Trophoblast cell (in vitro differentiated cells and primary cell): ENCODE measurements around the gene HES4.
A peak's percentile ranks its signal among the peaks of the same experiment; 100 is the strongest.

Experiments
- DNase-seq, 2 donors: peaks; one replicate each; pipeline ENCODE4 v3.0.0-alpha.2; 2016
- H2AFZ ChIP-seq: 2 replicates; pipeline ENCODE4 v1.6.1; 2013; ENCODE audit warnings: low read length, moderate library complexity, mild to moderate bottlenecking; ENCODE audit not compliant: insufficient read depth, poor library complexity
- H2AK5ac ChIP-seq: 2 replicates; pipeline ENCODE4 v1.6.1; 2013; ENCODE audit warnings: mild to moderate bottlenecking, low read length
- H2BK120ac ChIP-seq: 2 replicates; pipeline ENCODE4 v1.6.1; 2013; ENCODE audit warnings: low read length, mild to moderate bottlenecking, moderate library complexity; ENCODE audit not compliant: insufficient read depth, poor library complexity
- H2BK12ac ChIP-seq: 2 replicates; pipeline ENCODE4 v1.6.1; 2013; ENCODE audit warnings: mild to moderate bottlenecking, low read length, moderate library complexity
- H2BK5ac ChIP-seq: 2 replicates; pipeline ENCODE4 v1.6.1; 2013; ENCODE audit warnings: low read length, low read depth, moderate library complexity, mild to moderate bottlenecking; ENCODE audit not compliant: poor library complexity
- H3K14ac ChIP-seq: 2 replicates; pipeline ENCODE4 v1.6.1; 2013; ENCODE audit warnings: mild to moderate bottlenecking, low read length
- H3K18ac ChIP-seq: 2 replicates; pipeline ENCODE4 v1.6.1; 2013; ENCODE audit warnings: mild to moderate bottlenecking, low read length
- H3K23ac ChIP-seq: 2 replicates; pipeline ENCODE4 v1.6.1; 2013; ENCODE audit warnings: low read length
- H3K27ac ChIP-seq: 2 replicates; pipeline ENCODE4 v1.5.1; 2013; ENCODE audit warnings: low read depth, mild to moderate bottlenecking, inconsistent platforms, low read length, moderate library complexity
- H3K27me3 ChIP-seq: 2 replicates; pipeline ENCODE4 v1.6.1; 2013; ENCODE audit warnings: inconsistent platforms, mild to moderate bottlenecking, low read length, moderate library complexity; ENCODE audit not compliant: insufficient read depth
- H3K36me3 ChIP-seq, 2 experiments: 1 replicate in 1 of 2; 2 replicates in 1 of 2; pipeline ENCODE4 v1.6.1; 2013; ENCODE audit warnings: low read length in 2 of 2, mild to moderate bottlenecking in 2 of 2, moderate library complexity in 1 of 2; ENCODE audit not compliant: insufficient read depth in 2 of 2, control insufficient read depth in 1 of 2
- H3K4ac ChIP-seq: 2 replicates; pipeline ENCODE4 v1.6.1; 2013; ENCODE audit warnings: low read depth, mild to moderate bottlenecking, low read length, moderate library complexity
- H3K4me1 ChIP-seq, 2 experiments: 1 replicate in 1 of 2; 2 replicates in 1 of 2; pipeline ENCODE4 v1.6.1; 2013; ENCODE audit warnings: low read length in 2 of 2, mild to moderate bottlenecking in 2 of 2, moderate library complexity in 1 of 2; ENCODE audit not compliant: insufficient read depth in 2 of 2, control insufficient read depth in 1 of 2
- H3K4me2 ChIP-seq: 2 replicates; pipeline ENCODE4 v1.6.1; 2013; ENCODE audit warnings: inconsistent platforms, mild to moderate bottlenecking, low read length, moderate library complexity
- H3K4me3 ChIP-seq: 2 replicates; pipeline ENCODE4 v1.5.1; 2013; ENCODE audit warnings: mild to moderate bottlenecking, low read depth, low read length, inconsistent platforms
- H3K79me1 ChIP-seq: one replicate; pipeline ENCODE4 v1.6.1; 2013; ENCODE audit warnings: low read length
- H3K79me2 ChIP-seq: 2 replicates; pipeline ENCODE4 v1.6.1; 2013; ENCODE audit warnings: low read length, mild to moderate bottlenecking; ENCODE audit not compliant: control insufficient read depth, insufficient read depth, poor library complexity
- H3K9ac ChIP-seq: 2 replicates; pipeline ENCODE4 v1.6.1; 2013; ENCODE audit warnings: mild to moderate bottlenecking, low read length
- H3K9me3 ChIP-seq: 2 replicates; pipeline ENCODE4 v1.6.1; 2013; ENCODE audit warnings: low read depth, mild to moderate bottlenecking, control low read depth, inconsistent platforms, low read length; ENCODE audit not compliant: insufficient read depth
- H4K12ac ChIP-seq: 2 replicates; pipeline ENCODE4 v1.6.1; 2013; ENCODE audit warnings: low read depth, mild to moderate bottlenecking, low read length, moderate library complexity
- H4K8ac ChIP-seq: 2 replicates; pipeline ENCODE4 v1.6.1; 2013; ENCODE audit warnings: low read depth, mild to moderate bottlenecking, low read length, moderate library complexity
- H4K91ac ChIP-seq: one replicate; pipeline ENCODE4 v1.6.1; 2013; ENCODE audit warnings: low read depth, mild to moderate bottlenecking, low read length, moderate library complexity
- WGBS: extraction: QIAGEN DNeasy Blood & Tissue Kit; methylation state at CpG from one replicate; pipeline ENCODE4 v1.1.7; 2013; ENCODE audit warnings: missing lambda C conversion rate; ENCODE audit not compliant: insufficient read length, insufficient coverage; ENCODE audit errors: extremely low coverage; 5-methylcytosine and 5-hydroxymethylcytosine counted together

Gene HES4

DNA sequence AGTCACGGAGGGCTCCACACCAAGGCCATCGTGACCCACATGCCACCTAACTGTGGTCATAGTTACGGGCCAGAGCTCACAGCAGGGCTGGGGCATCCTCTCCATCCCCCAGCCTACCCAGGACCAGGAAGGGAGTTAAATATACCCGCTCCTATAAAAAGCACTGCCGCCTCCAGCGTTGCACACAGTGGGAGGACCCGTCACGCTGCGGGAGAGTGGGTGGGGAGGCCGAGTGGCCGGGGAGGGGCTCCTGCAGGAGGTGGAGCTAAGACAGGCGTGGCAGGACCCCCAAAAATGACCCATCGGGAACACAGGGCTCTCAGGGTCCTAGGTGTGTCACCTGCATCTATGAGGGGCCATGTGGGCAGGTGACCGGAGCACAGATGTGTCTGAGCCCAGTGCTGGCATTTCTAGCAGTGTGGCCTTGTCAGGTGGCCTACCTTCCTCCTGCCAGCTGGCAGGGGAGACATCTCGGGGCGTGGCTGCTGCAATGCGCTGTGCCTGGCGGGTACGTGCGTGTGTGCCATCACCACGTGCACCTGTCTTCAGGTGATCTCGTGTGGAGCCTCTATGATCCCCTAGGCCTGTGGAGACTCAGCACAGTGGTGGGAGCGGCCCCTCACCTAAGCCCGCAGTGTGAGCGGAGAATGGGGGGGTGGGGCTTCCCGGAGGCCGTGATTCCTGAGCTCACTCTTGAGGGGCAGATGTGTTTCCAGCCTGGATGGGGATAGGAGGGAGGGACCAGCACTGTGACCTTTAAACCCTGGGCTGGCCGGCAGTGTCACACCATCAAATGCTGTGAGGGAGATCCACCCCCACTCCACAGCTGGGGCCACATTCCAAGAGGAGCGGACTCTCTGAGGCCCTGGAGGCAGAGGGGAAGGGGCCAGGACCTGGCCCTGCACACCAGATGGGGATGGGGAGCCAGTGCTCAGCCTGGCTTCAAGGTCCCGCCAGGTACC, 37.8 kb upstream of the HES4 start:
- no peak overlapping the region for H3K4me2 ChIP-seq
- no peak overlapping the region for H2AFZ ChIP-seq
- H3K18ac ChIP-seq: no peak overlapping the region
- H2BK5ac ChIP-seq: no peak overlapping the region
- H3K79me2 ChIP-seq: peaks cover 2% of the 10 kb centered on the region
- H3K14ac ChIP-seq: no peak overlapping the region
- peaks cover 2% of the 10 kb centered on the region for H3K79me1 ChIP-seq
- WGBS: no CpG with 5 or more reads among the region's 30 CpGs
- no peak overlapping the region for H2AK5ac ChIP-seq
- no peak overlapping the region for H3K23ac ChIP-seq
- H4K91ac ChIP-seq: no peak overlapping the region
- peaks cover 6% of the 10 kb centered on the region for H3K27me3 ChIP-seq
- no peak overlapping the region for H3K27ac ChIP-seq
- no peak overlapping the region for H2BK12ac ChIP-seq
- H3K9me3 ChIP-seq: peaks cover 2% of the 10 kb centered on the region
- H3K4me3 ChIP-seq: no peak overlapping the region
- no peak overlapping the region for H4K8ac ChIP-seq
- no peak overlapping the region for H4K12ac ChIP-seq
- peaks cover 17 to 22% of the 10 kb centered on the region in 2 experiments for H3K4me1 ChIP-seq
- H3K36me3 ChIP-seq: peaks cover 40 to 44% of the 10 kb centered on the region in 2 experiments
- no peak overlapping the region for H2BK120ac ChIP-seq
- no peak overlapping the region for H3K4ac ChIP-seq
- DNase-seq: no peak
- no peak overlapping the region for H3K9ac ChIP-seq

DNA sequence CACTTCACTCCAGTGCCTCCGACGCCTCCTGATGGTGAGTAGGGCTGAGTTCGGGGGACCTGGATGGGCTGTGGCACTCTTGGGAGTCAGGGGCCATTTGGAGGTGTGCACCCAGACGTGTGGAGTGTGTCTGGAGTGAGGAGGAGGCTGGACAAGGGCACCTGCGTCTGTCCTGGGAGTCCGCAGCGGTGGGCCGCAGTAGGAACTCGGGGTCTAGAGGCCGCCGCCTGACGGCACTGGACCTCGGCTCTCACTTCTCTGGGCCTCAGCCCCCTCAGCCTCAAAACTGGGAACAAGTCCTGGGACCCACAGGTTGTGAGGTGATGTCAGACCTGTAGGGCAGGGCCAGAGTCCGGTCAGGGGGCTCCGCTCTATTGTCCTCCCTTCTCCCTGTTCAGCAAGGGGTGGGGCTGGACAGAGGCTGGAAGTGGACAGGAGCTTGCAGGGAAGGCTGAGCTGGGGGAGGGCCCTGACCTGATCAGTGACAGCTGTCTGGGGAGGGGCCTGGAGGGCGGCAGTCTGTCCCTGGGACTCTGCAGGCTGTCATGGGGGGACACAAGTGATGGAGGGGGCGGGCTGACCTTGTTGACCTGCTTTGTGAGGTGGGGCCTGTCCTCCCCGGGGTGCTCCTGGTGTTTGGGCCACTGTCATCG, 35.5 kb upstream of the HES4 start:
- no peak overlapping the region for H3K4me2 ChIP-seq
- no peak for DNase-seq
- WGBS: no CpG with 5 or more reads among the region's 19 CpGs
- no peak overlapping the region for H3K4ac ChIP-seq
- no peak overlapping the region for H3K27ac ChIP-seq
- H4K91ac ChIP-seq: no peak overlapping the region
- peaks cover 6% of the 10 kb centered on the region for H3K9me3 ChIP-seq
- H3K4me3 ChIP-seq: no peak overlapping the region
- H4K8ac ChIP-seq: no peak overlapping the region
- H2BK5ac ChIP-seq: no peak overlapping the region
- H2AFZ ChIP-seq: no peak overlapping the region
- no peak overlapping the region for H2AK5ac ChIP-seq
- H3K9ac ChIP-seq: no peak overlapping the region
- H3K23ac ChIP-seq: no peak overlapping the region
- H3K4me1 ChIP-seq: peaks cover 17 to 21% of the 10 kb centered on the region in 2 experiments
- peaks cover 6% of the 10 kb centered on the region for H3K27me3 ChIP-seq
- H3K36me3 ChIP-seq: peaks cover 28 to 31% of the 10 kb centered on the region in 2 experiments
- peaks cover 2% of the 10 kb centered on the region for H3K79me1 ChIP-seq
- H2BK12ac ChIP-seq: no peak overlapping the region
- no peak overlapping the region for H3K14ac ChIP-seq
- no peak overlapping the region for H4K12ac ChIP-seq
- H2BK120ac ChIP-seq: no peak overlapping the region
- peaks cover 2% of the 10 kb centered on the region for H3K79me2 ChIP-seq
- H3K18ac ChIP-seq: no peak overlapping the region

DNA sequence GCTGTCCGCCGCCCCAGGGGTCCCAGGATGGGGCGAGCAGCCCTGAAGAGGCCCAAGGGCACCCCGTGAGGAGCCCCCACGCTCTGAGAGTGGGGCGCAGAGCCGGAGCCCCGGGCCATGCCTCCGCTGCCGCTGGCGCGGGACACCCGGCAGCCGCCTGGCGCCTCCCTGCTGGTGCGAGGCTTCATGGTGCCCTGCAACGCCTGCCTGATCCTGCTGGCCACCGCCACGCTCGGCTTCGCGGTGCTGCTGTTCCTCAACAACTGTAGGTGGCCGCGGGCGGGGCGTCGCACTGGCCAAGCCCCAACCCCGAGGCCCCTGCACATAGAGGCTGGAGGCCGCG, 34.5 kb upstream of the HES4 start:
- H3K4me2 ChIP-seq: peak overlapping the region; percentile 76
- H3K79me1 ChIP-seq: peaks cover 2% of the 10 kb centered on the region
- no peak overlapping the region for H4K8ac ChIP-seq
- H3K36me3 ChIP-seq: peaks cover 28 to 31% of the 10 kb centered on the region in 2 experiments
- H3K27me3 ChIP-seq: peaks cover 6% of the 10 kb centered on the region
- peaks cover 9% of the 10 kb centered on the region for H3K9me3 ChIP-seq
- no peak overlapping the region for H3K4ac ChIP-seq
- no peak overlapping the region for H2BK12ac ChIP-seq
- no peak overlapping the region for H3K23ac ChIP-seq
- no peak overlapping the region for H2AK5ac ChIP-seq
- H3K14ac ChIP-seq: no peak overlapping the region
- no peak overlapping the region for H4K91ac ChIP-seq
- no peak overlapping the region for H2AFZ ChIP-seq
- H3K4me3 ChIP-seq: no peak overlapping the region
- peaks cover 8 to 12% of the 10 kb centered on the region in 2 experiments for H3K4me1 ChIP-seq
- H4K12ac ChIP-seq: no peak overlapping the region
- H3K79me2 ChIP-seq: peaks cover 2% of the 10 kb centered on the region
- no peak overlapping the region for H3K18ac ChIP-seq
- no peak overlapping the region for H2BK5ac ChIP-seq
- H3K9ac ChIP-seq: no peak overlapping the region
- WGBS: no CpG with 5 or more reads among the region's 30 CpGs
- H3K27ac ChIP-seq: no peak overlapping the region
- H2BK120ac ChIP-seq: no peak overlapping the region
- no peak for DNase-seq

DNA sequence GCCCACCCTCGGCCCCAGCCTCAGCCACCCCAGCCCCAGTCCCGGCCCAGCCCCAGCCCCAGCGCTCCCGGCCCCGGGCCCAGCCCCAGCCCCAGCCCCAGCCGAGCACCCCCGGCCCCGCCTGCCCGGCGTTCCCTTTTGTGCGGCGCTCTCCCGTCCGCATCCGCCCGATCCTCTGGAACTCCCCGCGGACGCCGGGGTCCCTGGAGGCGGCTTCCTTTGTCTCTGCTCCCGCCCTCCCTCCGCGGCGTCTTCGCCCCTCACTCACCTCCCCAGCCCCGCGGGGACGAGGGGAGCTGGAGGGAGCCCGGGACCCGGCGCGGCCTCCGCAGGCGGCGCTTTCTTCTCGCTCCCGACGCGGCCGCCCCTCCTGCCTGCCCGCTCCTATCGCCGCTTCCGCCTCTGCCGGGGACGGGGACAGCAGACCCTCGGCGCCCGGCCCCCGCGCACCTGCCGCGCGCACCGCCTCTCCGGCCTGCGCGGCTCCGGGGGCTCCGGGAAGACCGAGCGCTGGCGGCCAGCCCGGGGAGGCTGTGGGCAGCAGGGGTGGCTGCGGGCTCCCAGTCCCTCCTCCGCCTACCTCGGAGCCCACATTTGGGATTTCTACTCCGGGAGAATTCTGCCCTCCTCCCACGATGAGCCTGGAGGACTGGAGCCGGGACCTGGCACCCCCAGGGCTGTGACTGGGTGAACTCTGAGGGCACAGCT, 34.0 kb upstream of the HES4 start:
- Histone ChIP-seq H3K4me2 (peak overlapping the region; percentile 76), H3K9me3 (peaks cover 10% of the 10 kb centered on the region), H3K36me3 (peaks cover 28 to 31% of the 10 kb centered on the region in 2 experiments), H3K14ac (peak overlapping the region; percentile 32), H3K18ac (no peak overlapping the region), H2BK12ac (no peak overlapping the region), H3K79me1 (peaks cover 2% of the 10 kb centered on the region), H3K4me1 (peaks cover 8 to 11% of the 10 kb centered on the region in 2 experiments), H4K91ac (no peak overlapping the region), H2BK120ac (no peak overlapping the region), H2BK5ac (no peak overlapping the region), H3K4ac (peak overlapping the region; percentile 33), H2AFZ (no peak overlapping the region), H4K8ac (peak overlapping the region; percentile 23), H2AK5ac (no peak overlapping the region), H3K27me3 (peaks cover 6% of the 10 kb centered on the region), H4K12ac (peak overlapping the region; percentile 55), H3K79me2 (peaks cover 2% of the 10 kb centered on the region), H3K23ac (no peak overlapping the region), H3K27ac (no peak overlapping the region), H3K4me3 (peak overlapping the region; percentile 45), H3K9ac (no peak overlapping the region)
- no peak for DNase-seq
- WGBS: no CpG with 5 or more reads among the region's 71 CpGs
